ENCODE measurements around the gene B3GAT1.

- no peak for TF ChIP-seq CTCF (IDR thresholded peaks at IDR 0.05; ENCODE audit: insufficient read depth, low read length)
- no peak for TF ChIP-seq GABPA (IDR thresholded peaks at IDR 0.05; ENCODE audit: low read depth)
- no peak for TF ChIP-seq REST (IDR thresholded peaks at IDR 0.05; ENCODE audit: insufficient replicate concordance, low read depth)
Observed at GRCh38 chr11:134407321-134407828, 4.7 kb downstream of the B3GAT1 start.

Measured in HL-60 (cell line).